ENCODE measurements around the gene MYO15B.

Gene MYO15B

GRCh38 chr17:75639771-75640555, 52.4 kb downstream of the MYO15B start:
- no peak for DNase-seq

DNA sequence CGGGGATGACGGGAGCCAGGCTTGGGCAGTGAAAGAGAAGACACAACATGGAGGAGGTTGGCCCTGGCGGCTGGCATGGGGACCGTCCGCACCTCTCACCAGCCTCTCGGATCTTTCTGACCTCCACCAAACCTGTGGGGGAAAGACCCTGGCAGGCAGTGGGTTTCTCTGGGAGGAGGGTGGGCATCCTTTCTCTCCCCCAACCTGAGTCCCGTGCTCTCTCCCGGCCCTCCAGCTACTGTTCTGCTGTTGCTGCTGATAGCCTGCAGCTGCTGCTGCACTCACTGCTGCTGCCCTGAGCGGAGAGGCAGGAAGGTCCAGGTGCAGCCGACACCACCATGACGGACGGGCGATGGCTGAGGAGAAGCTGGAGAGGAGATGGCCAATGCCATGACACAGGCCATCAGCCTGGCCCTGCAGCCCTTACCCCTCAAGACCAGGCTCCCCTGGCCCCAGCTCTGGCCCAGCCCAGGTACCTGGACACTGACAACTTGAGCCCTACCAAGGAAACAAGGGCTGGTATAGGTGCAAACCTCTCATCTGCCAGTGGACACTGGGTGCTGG, 53.0 kb downstream of the MYO15B start:
- no peak for DNase-seq

- DNase-seq, result no peak
These were observed 53.7 kb downstream of the MYO15B start for GRCh38 chr17:75641343-75641742.

GRCh38 chr17:75642182-75642783, 54.7 kb downstream of the MYO15B start:
- no peak for DNase-seq

- DNase-seq, result no peak
These were observed 55.4 kb downstream of the MYO15B start for GRCh38 chr17:75642784-75643642.

DNA sequence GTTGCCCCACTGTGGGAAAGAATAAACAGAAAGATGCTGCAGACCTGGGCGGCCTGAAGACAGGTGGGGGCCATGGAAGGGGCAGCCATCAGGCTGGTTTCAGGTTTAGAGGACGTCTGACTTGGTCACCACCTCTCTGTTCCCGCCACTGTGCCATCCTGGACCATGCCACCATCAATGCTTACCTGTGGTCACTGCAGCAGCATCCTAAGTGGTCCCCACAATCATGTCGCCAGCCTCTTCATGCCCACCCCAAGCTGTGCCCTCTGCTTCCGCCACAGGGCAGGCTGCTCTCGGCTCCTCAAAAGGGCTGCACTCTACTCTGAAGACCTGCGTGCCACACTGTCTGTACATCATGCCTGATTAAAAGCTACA, 56.0 kb downstream of the MYO15B start:
- DNase-seq, result no peak

GRCh38 chr17:75645501-75645888, 57.9 kb downstream of the MYO15B start:
- no peak for DNase-seq

GRCh38 chr17:75645889-75646637, 58.5 kb downstream of the MYO15B start:
- DNase-seq, result peak in 1 of 5 donors; percentile 18

- no peak for DNase-seq
These were observed 59.0 kb downstream of the MYO15B start for GRCh38 chr17:75646638-75646992.

DNA sequence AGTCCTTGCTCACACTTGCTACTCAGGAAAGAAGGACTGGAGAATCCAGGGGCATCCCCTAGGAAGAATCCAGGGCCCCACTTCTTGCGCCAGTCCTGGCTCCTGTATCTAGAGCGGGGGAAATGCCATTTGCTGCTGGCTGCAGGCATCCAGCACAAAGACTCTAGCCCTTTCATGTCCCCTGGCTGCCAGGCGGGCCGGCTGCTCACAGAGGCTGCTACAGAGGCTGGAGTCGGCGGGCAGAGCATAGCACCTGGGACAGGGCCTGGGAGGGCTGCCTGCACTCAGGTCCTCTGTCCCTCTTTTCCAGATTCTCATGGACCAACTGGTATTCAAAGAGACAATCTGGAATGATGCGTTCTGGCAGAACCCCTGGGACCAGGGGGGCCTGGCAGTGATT, 59.5 kb downstream of the MYO15B start:
- DNase-seq, result no peak

DNA sequence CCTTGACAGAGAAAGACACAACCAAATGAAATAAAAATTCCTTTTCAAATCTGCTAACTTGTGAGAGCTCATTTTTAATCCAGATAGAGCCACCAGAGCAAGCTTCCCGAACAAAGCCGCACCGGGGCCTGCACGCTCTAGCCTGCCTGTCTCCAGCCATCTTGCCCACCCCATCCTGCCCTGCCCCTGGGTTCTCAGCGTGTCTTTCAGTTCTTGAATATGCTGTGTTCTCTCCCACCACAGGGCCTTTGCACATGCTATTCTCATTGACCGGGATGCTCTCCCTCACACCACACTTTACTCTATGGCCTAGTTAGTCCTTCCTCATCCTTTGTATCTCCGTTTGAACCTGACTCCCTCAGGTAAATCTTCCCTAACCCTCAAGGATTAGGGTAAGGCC, 60.3 kb downstream of the MYO15B start:
- no peak for DNase-seq

DNA sequence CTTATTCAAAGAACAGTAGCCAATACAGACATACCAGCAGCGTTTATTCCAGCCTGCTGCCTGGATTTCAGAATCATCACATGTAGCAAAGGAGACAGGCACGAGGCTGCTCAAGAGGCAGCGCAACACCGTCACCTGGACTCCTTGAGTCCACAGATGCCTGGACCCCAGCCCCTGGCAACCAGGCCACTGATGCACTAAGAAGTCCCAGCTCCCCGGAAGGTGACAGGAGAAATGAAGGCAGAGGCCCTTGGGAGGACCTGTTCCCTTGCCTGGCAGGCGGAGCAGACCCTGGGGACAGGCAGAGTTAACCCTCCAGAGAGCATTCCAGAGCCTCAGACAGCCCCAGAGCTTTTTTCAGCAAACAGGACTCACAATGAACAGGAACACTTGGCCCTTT, 62.1 kb downstream of the MYO15B start:
- DNase-seq, result no peak

DNA sequence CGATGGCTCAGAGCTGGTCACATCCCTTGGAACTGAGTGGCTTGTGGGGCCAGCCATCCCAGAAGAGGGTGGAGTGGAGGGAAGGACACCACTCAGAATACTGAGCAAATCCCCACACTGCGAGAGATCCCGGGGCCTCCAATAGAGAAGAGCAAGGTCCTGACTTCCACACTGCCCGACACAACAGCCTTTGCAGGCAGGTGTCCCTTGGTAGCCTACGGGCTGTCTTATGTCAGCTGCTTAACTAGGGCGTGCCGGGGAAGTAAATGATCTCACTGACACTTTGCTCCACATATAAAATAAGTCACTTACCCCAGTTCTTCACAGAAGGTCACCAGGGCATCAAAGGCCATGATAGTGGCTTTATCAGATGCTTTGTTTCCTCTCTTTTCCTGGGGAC, 63.3 kb downstream of the MYO15B start:
- no peak for DNase-seq

GRCh38 chr17:75652341-75652740, 64.7 kb downstream of the MYO15B start:
- no peak for DNase-seq

DNA sequence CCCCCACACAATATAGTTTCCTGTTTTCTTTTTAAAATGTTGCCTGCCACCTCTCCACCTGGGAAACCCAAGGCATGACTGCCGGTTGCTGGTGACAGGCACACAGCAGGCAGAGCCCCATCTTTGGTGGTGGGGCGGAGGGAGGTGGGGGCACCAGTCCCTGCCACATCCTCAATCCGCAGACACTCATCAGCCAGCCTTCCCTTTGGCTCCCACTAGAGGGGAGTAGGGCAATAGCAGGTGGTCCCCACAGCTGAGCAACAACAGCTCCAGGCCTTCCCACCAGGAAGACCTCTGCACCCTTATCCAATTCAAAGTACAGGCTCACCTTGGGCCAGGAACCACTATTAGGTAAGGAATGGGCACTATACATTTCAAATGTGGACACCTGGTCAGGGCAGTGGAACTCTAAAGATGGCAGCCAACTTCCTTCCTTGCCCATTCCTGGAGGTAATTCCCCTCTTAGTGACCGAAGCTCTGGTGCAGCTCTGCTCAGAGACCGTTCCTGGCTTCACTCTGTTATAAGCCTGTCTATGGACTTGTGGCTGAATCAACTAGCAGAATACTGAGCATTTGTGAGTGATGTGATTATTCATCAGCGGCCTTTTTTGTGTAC, 65.4 kb downstream of the MYO15B start:
- DNase-seq, result no peak

DNA sequence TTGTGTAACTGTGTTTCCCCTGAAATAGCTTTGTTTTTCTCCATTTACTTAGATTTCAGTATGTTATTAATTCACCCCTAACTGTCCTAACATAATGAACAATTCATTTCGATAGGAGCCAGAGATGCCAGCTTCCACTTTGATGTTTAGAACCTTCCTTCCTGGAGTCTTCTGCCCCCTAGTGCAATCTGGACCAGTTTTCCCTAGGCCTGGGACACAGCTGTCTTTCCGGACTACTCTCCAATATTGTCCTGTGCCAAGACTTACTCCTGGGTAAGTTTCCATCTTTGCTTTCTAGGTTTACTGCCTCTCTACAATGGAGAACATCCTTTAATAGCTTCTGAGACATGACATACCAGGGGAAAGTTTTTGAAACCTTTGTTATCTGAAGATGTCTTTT, 66.6 kb downstream of the MYO15B start:
- DNase-seq, result no peak

GRCh38 chr17:75658237-75658636, 70.6 kb downstream of the MYO15B start:
- DNase-seq, result no peak

GRCh38 chr17:75661531-75661930, 73.9 kb downstream of the MYO15B start:
- DNase-seq, result no peak

DNA sequence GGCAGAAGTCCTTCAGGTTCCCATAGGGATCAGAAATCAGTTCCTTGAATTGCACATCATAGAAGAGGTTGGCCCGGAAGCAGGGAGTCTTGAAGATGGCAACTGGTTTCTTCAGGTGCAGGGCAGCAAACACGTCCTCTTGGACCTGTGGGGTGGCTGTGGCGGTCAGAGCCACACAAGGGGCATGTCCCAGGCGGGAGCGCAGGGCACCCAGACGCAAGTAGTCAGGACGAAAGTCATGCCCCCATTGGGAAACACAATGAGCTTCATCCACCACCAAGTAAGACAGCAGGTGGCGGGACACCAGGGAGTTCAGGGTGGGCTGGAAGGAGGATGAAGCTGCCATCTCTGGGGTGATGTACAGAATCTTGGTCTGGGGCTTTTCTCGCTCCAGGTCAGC, 74.9 kb downstream of the MYO15B start:
- no peak for DNase-seq

DNA sequence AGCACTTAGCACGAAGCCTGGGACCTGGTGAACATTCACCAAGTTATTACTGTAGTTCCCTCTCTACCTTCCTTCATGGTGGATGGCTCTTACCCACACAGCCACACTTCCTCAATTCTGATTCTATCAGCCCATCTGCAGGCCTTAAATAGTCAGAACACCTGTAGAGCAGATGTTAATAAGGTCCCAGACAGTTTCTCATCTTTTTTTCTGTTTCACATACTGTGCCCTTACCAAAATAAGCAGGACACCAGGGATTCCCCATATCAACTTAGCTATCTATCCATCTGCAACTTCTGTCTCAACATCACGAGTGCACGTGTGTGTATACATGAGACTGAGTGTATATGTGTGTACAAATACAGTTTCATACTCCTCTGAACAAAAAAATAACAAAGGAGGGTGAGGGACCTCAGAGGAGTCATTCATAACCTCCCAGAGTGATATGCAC, 76.5 kb downstream of the MYO15B start:
- no peak for DNase-seq

GRCh38 chr17:75665981-75666380, 78.4 kb downstream of the MYO15B start:
- no peak for DNase-seq

Measured in T-helper 1 cell (primary cell).